ENCODE results near the gene SLC22A23.
"Not testable (repeated sequence)": the region's sequence is repeated elsewhere in the genome, so short reads cannot be mapped to it uniquely, and the experiment has no call there.

The SLC22A23 gene

DNA sequence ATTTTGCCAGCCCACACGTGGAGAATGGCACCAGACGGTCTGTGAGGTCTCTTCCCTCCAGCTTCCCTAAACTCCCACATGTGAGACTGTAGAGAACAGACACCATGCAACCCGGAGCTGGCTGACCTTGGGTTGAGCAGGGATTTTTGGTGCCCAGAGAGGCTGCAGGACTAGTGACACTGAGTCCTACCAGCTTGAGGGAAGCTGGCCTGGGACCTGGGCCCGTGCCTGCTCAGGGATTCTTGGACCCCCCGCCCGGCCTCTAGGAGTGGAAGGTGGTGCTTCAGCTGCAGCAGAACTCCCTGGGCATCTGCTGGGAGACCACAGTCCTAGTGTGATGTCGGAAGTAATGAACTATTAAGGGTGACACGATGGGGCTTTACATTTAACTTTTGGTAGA lies 194.9 kb downstream of the SLC22A23 start:
- DNase-seq (ENCODE audit: low spot score), result no peak

DNA sequence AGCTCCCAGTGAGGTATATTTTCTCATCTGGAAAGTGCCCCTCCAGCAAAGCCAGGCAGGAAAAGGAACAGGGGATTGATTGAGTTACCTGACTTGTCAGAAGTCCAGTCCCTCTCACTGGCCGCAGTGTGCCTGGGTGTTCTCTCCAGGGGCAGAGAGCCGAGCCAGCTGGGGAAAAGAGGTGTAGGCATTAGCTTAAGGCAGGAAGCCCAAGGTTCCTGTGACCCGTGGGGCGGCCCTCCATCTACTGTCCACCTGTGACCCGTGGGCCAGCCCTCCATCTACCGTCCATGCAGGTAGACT lies 195.4 kb downstream of the SLC22A23 start:
- DNase-seq (ENCODE audit: low spot score), result no peak

DNA sequence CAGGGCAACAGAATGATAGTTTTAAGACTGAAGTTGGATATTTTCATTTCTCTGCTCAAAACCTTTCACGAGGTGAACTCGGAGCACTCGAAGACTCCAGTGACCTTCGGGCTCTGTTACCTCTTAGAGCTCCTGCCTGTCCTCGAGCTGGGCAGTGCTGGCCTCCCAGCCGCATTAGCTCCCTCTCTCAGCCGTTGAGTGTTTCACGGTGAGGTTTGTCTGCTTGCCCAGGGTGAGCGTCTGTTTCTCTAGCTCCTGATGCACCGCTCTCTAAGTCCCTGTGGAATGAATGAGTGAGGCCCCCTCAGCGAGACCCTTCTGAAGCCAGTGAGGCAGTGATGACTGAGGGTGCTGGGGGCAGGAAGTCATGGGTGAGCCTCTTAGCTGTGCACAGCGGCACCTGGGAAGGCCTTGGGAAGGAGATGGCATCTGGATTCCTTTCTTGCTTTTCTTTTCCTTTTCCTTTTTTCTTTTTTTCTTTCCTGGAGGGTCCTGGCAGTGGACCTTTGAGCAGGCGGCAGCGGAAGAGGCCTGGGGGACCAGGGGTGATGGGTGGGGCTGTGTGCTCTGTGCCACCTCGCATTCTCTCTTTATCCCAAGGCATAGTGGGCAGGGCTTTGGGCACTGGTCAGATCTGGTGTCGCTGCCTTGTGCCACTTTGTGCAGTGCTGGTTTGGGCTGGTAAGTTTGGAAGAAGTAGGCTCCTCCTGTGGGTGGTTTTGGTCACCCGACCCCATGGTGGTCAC lies 195.9 kb downstream of the SLC22A23 start:
- no peak for DNase-seq (ENCODE audit: low spot score)

DNA sequence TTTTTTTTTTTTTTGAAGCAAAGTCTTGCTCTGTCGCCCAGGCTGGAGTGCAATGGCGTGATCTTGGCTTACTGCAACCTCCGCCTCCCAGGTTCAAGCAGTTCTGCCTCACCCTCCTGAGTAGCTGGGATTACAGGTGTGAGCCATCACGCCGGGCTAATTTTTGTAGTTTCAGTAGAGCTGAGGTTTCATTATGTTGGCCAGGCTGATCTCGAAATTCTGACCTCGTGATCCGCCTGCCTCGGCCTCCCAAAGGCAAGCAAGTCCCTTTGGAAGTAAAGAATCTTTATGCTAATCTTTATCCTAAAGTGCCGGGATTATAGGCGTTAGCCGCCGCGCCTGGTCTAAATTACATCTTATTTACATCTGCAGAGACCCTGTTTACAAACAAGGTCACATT lies 196.6 kb downstream of the SLC22A23 start:
- no peak for DNase-seq (ENCODE audit: low spot score)

DNA sequence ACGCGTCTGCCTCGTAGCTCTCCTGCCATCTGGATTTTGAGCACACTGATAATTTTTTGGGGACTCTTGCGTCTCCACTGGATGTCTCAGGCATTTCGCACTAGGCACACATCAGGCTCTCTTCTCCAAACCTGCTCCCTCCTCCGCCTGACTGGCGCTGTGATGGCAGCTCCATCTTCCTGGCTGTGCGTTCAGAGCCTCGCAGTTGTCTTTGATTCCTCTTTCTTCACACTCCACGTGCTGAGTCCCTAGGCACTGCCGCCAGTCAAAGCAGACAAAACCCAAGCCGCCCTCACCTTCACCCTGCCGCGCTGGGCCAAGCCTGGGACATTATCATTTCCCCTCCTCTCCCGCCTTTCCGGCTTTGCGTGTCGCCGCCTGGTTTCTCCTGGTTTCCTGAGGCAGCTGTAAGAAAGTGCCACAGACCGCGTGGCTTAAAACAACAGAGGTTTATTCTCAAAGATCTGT lies 197.3 kb downstream of the SLC22A23 start:
- no peak for DNase-seq (ENCODE audit: low spot score)

DNA sequence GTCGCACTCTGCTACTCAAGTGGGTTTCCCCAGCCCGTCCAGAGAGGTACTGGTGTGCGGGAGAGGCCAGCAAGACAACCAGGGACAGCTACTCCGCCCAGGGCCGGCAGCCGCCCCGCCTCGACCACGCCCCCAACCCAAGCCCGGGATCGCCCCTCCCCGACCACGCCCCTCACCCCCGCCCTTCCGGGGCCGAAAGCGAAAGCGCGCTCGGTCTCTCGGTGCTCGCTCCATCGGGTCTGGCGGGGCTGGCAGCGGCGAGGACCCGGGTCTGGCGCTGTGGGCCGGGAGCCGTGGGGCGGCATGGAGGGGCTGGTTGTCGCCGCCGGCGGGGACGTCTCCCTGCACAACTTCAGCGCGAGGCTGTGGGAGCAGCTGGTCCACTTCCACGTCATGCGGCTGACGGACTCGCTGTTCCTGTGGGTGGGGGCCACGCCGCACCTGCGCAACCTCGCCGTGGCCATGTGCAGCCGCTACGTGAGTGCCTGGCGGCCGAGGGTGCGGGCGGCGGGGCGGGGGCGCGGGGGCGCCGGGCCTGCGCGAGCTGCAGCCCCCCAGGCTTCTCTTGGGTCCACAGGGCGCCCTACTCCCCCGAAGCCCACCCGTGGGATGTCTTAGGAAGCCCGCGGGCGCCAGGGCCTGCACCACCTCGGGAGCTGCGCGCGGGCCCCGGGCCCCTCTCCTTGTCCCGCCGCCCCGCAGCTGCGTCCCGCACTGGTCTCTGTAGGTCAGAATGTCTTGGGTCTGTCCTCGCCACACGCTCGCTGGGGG lies 197.9 kb downstream of the SLC22A23 start, which contains the start of gene PSMG4:
Gene PSMG4 (plus strand): TSS at position 228 of the 771 bp plus-strand sequence. CDS start 76 bp downstream, at position 304.
- DNase-seq (ENCODE audit: low spot score), result peak; percentile 81

DNA sequence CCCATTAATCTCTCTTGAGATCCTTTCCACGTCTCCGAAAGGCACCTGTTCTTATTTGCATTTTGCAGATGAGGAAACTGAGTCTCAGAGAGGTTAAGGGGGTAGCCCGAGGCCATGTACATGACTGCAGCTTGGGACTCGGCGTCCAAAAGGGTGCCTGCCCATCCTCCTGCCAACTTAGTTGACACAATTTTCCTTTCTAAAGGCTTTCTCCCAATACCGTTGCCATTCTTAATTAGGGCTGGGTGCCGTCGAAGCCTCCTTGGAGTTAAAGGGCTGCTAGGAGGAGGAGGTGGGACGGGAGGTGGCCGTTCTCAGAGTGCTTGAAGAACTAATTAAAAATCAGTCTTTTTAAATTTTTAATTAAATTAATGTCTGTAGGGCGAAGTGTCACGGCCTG lies 198.6 kb downstream of the SLC22A23 start:
- no peak for DNase-seq (ENCODE audit: low spot score)

DNA sequence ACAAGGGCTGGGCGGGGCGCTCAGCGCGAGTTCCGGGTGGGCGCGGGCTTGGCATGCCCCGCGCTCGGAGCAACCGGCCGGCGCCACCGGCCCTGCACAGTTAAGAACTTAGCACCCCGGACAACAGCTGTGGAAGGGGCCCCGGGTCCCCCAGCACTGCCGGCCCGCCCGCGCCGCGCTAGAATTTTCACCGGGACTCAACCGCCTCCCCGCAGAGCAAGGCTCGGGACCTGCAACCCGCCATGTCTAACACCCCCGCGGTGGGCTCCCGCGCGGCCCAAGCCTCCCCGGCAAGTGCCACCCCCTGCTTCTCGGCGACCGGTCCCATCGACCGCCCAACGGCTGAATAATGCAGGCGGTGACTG lies 203.3 kb downstream of the SLC22A23 start:
- no peak for DNase-seq (ENCODE audit: low spot score)

DNA sequence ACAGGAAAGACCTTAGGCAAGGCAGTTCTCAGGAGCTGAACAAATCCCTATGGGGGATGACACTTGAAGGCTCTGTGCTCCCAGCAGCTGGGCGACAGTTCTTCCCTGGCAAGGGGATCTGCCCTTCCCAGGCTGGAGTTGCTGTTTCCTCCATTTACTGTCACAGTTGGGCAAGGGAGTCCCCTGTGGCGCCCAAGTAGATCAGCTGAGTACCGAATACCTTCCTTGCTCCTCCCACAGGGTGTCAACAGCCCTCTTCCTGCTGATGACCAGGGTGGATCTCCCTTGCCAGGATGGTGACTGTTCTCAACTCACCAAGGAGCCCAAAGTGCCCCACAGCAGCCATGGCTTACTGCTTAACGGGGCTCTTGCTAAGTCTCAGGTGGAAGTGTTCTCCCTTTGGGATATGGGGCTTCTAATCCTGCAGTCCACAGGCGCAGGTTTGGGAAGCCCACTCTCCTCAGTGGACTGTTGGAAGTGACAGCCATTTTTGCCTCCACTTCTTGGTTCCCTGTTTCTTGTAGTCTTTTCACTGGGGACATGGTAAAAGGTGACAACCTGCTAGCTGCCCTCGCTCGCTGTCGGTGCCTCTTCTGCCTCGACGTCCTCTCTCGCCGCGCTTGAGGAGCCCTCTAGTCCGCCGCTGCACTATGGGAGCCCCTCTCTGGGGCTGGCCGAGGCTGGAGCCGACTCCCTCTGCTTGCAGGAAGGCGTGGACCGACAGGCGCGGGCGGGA lies 203.8 kb downstream of the SLC22A23 start:
- no peak for DNase-seq (ENCODE audit: low spot score)

DNA sequence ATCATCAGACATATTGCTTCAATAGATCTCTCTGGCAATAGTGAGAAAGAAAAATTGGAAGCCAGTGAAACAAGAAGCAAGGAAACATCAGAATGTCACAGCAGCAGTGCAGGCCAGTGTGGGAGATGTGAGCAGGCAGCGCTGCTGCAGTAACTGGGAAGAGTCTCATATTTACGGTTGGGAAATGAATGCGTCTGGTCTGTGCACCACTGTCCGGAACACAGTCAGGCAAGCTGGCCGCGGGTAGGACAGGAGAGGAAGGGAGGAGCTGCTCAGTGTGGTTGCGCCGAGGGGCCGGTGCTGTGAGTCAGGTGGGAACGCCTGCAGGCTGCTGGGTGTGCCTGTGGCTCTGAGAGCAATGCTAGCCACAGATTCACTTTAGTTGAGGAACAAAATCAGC lies 204.5 kb downstream of the SLC22A23 start:
- DNase-seq (ENCODE audit: low spot score), result no peak

DNA sequence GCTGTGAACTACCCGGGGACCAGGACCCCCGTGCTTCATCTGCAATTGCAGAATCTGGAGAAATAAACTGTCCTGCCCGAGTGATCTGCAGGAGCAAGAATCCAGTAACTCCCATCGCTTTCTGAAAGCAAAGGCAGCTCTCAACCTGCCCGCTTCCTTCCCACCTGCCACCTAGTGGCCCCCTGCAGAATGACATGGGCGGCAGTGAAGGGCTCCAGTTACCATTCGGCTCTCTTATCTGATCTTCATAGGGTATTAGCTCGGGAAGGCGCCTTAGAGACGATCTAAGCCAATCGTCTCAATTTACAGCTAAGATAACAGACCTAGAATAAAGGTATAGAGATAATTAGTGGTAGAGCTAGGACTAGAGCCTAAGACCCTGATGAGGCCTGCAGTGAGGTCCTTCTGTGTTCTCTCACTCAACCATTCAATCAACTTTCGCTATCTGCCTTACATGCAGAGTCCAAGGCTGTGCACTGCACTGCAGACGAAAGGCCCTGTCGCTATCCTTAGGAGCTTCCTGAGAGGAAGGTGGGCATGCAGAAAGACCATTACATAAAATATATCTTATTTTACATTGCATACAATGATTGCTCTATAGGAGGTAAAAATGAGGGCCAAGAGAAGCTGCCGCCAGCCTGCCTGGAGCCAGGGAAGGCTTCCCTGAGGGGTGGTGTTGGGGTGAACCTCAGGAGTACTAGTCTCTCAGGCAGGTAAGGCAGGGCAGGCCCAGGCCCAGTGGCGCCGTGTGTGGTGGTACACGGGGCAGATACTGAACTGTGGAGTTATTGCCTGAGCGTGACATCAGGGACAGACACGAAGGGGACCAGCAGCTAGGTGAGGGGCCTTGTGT lies 205.2 kb downstream of the SLC22A23 start:
- peak; percentile 88 for DNase-seq (ENCODE audit: low spot score)

DNA sequence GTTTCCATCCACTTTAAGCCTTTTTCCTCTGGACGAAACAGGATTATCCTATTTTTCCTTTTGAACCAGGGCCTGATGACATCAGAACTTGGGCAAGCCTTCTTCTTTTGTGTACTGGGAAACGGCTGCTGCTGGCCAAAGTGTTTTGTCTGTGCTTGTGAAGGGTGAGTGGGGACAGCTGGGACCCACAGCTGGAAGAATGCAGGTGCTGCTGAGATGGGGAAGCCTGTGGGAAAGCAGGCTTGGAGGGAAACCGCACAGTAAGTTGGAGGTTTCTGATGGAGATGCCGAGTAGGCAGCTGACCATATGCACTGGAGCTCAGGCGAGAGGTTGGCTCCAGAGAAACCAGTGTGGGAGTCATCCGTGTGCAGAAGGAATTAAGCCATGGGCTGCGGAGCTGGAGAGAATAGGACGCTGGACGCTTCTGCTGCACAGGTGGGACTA lies 206.6 kb downstream of the SLC22A23 start:
- DNase-seq (ENCODE audit: low spot score), result peak; percentile 65

DNA sequence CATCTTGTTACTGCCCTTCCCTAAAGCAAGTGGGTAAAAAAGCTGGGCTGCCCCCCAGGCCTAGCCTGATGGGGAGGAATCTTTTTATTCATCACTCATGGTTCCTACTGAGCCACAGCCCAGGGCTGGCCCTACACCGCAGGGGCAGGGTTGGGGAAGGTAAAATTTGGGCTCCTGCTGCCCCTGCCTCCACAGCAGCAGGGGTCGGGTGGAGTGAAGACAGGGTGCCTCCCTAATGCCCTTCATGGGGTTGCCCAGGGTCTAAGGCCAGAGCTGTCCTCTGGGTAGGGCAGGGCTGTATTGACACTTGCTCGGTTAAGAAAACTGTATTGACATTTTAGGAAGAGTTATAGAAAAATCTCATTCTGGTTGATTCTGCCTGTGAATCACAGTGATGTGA lies 207.0 kb downstream of the SLC22A23 start:
- no peak for DNase-seq (ENCODE audit: low spot score)

DNA sequence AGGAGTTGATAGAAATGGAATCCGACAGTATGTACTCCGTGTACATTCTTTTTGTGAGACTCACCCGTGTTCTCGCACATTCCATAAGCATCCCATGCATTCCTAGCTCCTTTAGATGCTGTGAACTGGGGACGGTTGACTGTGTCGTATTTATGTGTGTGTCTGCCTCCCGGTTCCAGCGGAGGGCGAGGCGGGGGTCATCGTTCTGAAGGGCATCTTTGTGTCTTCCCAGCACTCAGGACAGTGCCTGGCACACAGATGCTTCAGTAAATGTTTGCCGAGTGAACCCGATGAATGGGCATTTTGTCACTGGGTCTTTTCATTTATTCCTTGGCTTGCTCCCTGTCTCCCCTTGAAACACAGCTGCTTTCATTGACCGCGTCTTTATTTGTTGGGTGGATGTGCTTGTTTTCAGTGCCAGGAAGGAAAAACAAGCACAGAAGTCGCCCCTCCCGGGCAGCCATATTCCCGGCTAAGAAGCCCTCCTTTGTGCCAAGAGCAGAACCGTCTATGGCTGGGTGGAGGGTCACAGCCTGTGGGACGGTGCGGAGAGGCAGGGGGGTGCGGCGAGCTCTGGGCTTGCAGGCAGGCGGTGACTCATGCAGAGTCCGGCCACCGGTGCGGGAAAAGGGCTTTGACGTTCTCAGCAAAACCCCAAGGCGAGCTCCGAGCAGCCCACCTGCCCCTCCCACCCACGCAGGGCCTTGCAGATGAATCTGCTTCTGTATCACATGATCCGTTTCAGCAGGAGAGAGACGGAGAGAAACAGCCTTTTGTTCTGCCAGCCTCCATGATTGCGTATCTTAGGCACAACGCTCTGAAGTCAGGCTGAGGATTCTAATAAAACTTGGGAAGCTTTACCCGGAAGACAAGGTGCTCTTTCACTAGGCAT lies 209.3 kb downstream of the SLC22A23 start:
- peak; percentile 99 for DNase-seq (ENCODE audit: low spot score)

DNA sequence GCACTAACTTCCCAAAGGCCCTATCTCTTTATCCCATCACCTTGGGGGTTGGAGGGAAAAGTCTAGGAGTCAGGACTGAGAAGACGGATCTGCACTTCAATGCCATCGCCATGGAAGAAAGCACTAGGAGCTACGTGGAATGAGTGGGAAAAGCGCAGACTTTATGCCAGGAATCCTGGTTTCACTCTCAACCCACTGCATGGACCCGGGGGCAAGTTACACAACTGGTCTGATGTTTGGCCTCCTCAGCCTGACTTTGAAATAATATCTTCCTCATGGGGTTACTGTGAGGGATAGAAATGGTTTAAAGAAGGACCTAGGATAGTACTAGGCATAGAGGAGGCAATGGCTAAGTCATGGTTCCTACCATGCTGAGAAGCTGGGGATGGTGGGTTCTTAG lies 211.6 kb downstream of the SLC22A23 start:
- no peak for DNase-seq (ENCODE audit: low spot score)

DNA sequence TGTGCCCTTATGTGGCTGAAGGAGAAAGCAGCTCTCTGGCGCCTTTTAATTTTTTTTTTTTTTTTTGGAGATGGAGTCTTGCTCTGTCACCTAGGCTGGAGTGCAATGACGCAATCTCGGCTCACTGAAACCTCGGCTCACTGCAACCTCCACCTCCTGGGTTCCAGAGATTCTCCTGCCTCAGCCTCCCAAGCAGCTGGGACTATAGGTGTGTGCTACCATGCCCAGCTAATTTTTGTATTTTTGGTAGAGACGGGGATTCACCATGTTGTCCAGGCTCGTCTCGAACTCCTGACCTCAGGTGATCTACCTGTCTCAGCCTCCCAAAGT lies 212.1 kb downstream of the SLC22A23 start:
- DNase-seq (ENCODE audit: low spot score), result not testable (repeated sequence)

DNA sequence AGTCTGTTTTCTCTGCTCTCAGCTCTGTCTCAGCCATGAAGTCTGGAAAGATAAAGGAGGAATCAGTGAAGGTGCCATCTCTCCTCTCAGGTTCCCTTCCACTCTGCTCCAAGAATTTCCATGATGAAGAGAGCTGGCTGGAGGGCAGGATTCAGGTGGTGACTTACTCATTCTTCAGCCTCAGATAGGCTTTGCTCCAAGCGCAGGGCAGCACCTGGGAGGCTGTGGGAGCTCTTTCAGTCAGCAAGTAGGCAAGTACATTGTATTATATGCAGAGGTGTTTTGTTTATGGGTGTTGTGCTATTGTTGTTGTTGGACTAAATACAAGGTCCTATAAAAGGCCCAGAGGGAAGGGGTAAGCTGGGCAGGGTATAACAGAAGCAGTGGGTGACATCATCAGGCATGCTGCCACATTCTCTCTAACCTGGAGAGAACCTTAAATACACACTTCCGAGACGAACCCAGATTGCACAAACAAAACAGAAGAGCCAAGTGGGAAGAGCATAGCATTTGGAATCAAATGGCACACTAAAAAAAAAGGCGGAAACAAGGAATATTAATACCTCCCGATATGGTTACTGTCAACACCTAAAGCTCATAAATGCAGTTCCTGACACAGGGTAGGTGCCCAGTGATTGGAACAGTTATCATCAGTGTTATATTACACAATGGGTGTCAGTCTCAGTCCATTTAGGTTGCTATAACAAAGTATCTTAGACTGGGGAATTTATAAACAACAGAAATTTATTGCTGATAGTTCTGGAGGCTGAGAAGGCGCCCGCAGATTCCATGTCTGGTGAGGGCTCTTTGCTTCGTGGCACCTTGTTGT lies 212.6 kb downstream of the SLC22A23 start:
- DNase-seq (ENCODE audit: low spot score), result no peak

DNA sequence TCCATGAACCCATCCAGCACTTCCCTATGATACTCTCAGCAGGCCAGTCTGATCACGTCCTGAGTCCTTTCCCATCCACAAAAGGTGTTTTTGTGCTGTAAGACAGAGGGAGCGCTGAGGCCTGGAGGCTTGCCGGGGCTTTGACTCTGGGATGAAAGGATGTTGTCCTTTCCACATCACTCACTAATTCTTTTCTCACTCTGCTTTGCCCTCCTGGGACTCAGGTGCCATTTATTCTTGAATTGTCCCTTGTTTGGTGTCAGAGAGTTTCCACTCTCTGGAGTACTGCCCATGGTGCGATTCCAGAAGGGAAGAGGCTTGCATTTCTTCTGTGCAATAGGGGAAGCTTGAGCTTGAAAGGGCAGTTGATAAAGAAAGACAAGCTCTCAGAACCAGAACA lies 214.1 kb downstream of the SLC22A23 start:
- no peak for DNase-seq (ENCODE audit: low spot score)

DNA sequence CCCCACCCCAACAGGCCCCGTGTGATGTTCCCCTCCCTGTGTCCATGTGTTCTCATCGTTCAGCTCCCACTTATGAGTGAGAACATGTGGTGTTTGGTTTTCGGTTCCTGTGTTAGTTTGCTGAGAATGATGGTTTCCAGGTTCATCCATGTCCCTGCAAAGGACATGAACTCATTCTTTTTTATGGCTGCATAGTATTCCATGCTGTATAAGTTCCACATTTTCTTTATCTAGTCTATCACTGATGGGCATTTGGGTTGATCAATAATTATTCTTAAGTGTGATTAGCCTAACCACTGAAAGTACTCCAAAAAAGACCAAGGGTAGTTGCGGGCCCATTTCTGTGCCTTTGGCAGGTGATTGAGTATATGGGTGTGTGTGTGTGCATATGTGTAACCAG lies 215.1 kb downstream of the SLC22A23 start:
- DNase-seq (ENCODE audit: low spot score), result not testable (repeated sequence)

DNA sequence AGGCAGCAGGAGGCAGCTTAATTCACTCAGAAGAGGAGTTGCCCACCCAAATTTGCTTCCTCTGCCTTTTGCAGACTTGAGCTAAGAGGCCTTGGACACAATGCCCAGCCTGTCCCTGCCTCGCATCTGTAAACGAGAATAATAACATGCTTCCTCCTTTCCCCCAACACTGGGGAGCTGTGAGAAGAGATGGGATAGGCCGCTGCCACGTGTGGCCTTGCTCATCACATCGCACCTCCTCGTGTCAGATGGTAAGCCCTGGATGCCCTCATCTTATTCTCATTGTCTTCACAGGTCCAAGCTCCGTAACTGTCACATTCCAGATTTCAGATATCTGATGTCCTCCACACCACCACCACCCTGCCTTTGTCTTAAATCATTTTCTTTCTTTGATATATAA lies 216.3 kb downstream of the SLC22A23 start:
- DNase-seq (ENCODE audit: low spot score), result no peak
